SH-SY5Y (cell line): ENCODE measurements around the gene GTF2H4.

ENCODE experiments used
- GATA2 ChIP-seq: IDR thresholded peaks from 2 replicates; pipeline ENCODE4 v1.6.1; 2011; ENCODE audit warnings: mild to moderate bottlenecking, low read depth, low read length
- GATA3 ChIP-seq: IDR thresholded peaks from 2 replicates; pipeline ENCODE4 v1.6.1; 2011; ENCODE audit warnings: low read depth, mild to moderate bottlenecking, low read length, moderate library complexity

GTF2H4 gene

DNA sequence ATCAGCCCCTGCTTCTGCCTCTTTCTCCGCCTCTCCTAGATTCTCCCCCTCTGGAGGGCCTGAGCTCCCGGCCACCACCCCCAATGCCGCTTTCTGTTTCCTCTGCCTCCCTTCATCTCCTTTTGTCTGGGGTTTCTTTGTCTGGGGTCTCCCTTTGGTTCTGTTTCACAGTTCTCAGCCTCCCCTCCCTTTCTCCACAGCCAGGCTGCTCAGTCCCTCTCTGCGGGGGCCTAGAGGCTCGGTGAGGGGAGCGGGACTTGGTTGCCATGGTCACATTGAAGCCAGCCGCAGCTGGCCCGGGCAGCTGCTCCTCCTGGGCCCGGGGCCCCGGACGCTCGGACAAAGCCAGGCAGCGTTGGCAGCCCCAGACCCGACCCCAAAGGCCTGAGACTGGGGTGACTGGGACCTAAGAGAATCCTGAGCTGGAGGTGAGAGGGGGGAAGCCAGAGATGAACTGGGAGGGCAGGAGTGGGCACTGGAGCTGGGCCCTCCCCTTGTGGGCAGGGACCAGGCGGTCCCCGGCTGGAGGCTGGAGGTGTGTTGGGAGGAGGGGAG, 27.2 kb upstream of the GTF2H4 start:
- TF ChIP-seq GATA2 (no peak), GATA3 (no peak)

GRCh38 chr6:30881392-30882203, 26.4 kb upstream of the GTF2H4 start:
- TF ChIP-seq GATA3 = no peak
- no peak for TF ChIP-seq GATA2

DNA sequence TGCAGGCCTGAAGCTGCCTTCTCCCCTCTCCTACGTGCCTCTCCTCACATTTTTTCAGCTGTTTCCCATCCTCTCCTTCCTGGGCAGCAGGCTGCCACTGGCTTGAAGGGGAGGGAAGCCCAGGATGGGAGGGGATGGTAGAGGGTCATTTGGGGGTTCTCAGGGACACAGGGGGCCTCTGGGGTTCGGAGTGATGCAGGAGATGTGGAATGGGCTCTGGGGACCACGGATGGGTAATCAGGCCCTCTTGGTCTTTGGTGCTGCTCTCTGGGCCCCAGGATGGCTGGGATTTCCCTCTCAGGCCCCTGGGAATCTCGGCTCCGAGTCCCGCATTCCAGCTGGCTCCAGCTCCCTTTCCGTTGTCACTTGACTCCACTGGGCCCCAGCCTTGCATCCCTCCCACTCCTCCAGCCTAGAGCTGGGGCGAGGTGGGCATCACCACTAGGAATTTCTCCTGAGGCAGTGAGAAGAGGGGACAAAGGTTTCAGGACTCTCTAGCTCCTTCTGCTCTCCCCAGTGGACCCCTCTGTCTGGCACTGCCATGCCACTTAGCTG, 25.7 kb upstream of the GTF2H4 start:
- TF ChIP-seq GATA3 (no peak), GATA2 (no peak)

DNA sequence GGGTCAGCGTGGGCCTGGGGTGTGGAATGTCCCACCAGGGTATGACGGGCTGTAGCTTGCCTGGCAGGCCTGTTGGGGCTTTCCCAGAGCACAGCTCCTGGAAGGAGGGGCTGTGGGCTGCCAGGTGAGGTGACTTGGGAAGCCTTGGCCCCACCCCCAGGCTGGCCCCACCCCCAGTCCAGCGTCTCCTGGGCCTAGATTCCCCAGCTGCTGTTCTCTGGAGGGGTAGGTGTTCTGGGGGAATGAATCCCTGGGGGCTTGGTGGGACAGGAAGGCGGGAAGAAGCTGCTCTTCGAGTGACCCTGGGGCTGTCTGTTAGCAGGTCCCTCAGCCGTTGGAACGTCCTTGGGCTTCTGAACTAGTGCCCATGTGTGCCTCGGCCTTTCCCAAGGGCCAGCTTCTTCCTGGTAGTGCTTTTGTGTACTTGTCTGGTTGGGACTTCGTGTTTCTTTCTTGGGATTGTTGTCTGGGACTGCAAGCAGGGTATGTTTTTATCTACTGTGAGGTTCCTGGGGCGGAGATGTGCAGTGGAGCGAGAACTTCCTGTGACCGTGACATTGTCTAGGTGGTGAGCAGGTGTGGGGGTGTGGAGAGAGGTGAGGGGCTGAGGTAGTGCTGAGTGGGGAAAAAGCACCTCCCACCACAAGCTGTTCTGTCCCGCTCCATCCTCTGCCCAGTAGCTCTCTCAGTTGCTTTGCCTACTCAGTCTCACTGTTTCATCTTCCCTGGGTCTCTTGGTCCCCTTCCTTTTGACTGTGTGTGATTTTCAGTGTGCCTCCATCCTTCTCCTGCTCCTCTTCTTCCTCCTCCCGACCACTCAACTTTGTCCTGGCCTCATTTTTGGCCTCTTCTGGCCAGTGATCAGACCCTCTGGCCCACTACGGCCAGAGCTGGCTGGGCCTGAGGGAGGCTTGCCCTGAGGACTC, 25.0 kb upstream of the GTF2H4 start:
- TF ChIP-seq GATA2 (no peak), GATA3 (no peak)

DNA sequence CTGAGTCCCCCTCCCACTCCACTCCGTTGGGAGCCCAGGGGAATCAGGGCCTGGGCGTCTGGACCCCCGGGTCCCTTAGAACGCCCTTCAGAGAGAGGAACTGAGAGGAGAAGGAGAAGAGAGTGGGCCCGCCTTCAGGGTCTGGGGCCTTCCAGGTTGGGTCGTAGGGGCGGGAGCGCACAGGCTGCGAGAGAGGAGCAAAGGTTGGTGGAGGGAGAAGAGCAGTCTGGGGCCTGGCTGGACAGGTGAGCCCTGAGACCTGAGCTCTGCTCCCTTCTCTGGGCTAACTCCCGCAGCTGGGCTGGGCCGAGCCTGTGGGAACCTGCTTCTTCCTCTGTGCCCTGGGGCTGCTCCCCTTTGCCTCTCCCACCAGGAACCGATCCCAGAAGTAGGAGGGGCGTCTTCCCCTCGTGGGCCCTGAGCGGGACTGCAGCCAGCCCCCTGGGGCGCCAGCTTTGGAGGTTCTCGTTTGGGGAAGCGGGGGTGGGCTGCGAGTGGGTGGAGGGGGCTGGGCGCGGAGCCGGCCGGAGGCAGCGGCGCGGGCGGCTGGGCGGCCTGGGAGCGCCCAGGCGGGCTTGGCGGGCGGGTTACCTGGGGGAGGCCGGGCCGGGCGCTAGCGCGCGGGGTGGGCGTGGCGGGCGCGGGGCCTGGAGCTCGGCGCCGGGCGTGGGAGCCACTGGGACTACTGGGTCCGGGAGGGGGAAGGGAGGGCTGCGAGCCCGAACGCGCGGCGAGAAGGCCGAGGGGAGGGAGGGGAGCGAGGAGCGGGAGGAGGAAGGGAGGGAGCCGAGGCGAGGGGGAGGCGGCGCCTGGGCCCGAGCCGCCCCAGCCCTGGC, 24.1 kb upstream of the GTF2H4 start, which contains the start of gene DDR1:
DDR1 (plus strand) TSS at position 835 of the 836 bp plus-strand sequence. CDS start 4,211 bp downstream, outside the sequence.
- TF ChIP-seq GATA2 = no peak
- TF ChIP-seq GATA3 = no peak

DNA sequence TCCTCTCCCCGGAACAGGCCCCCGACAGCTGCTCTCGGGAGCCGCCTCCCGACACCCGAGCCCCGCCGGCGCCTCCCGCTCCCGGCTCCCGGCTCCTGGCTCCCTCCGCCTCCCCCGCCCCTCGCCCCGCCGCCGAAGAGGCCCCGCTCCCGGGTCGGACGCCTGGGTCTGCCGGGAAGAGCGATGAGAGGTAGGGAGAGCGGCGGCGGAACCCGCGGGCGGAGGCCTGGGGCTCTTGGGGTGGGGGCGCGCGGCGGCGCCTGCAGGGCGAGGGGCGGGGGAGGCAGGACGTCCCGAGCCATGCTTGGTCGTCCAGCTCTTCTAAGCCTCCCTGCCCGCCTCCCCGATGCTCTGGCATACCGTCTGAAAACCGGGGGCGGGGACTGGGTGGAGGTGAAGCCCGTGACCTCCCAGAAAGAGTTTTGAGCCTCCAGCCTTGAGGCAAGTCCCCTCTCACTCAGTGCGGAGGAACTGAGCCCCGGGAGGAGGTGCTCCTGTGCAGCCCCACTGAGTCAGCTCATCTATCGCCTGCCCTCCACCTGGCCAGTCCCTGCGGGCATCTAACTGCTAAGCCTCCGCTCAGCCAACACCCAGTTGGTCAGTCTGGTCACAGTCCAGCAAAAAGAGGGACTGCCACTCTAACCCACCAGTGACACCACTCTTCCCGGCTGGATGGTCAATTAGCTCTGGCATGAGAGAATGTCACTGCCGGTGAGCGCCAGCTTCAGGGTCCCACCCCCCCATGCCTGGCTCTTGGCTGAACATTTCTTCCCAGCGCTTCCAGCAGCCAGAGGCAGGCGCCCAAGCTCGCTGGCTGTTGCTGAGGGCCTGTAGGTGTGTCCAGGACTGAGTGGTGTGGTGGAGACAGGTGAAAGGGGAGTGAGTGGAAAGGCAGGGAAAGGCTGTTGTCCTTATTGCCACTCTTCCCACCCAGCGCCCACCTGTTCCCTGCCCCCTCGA, 23.2 kb upstream of the GTF2H4 start:
- no peak for TF ChIP-seq GATA2
- no peak for TF ChIP-seq GATA3

DNA sequence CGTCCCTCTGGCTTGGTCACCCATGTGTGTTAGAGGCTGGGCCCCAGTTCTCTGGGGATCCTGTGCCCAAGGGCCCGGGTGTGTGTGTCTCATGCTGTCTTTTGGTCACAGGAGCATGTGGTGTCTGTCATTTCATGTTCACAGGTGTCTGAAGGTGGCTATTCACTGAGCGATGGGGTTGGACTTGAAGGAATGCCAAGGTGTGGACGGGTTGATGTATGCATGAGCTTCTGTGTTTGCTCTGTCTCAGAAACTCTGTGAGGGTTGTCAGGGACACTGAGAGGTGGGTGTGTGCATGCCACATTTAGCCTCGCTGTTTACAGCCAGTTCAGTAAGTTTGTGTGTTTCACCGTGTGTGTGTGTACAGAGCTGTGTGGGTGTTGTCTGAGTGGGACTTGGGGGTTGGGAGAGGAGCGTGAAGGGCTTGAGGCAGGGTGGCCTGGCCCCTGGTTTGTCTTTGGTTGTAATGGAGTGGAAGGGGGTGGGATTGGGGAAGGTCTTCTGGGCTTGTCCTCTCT, 22.5 kb upstream of the GTF2H4 start:
- TF ChIP-seq GATA3 = no peak
- TF ChIP-seq GATA2 = no peak

DNA sequence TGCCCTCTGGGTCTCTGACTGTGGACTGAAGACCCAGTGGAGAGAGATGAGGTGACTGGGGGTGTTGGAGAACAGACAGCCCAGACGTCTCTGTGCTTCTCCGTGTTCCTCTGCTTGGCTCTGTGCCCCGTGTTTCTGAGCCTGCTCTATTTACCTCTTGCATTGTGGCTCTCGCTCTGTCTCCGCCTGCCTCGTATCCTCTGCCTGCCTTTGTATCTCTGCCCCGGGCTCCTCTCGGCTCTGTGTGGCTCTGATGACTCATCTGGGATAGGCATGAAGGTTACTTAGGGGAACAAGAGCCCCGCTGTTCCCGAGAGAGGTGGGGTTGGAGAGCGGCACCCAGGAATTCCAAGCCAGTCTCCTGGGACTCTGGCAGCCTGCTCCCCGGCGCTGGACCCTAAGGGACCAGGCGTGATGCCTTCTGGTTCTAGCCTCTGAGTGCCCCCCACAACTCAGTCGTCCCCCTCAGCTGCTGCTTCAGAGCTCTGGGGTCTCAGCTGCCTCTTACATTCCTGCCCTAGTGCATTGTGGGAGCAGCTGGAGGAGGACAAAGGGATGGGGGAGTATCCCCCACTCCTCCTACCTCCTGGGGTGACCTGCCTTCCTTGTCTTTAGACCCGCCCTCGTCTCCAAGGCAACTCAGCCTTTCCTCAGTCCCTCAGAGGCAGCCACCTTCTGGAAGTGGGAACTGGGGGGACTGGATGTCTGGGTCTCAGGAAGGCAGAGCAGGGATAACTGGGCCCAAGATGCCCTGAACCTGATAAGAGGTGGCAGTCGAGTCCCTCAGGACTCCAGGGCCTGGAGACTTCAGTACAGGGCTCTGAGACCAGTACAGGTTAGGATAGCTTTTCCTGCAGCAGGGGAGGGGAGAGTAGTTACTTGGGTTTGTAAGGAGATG, 21.8 kb upstream of the GTF2H4 start:
- no peak for TF ChIP-seq GATA3
- TF ChIP-seq GATA2 = no peak

- TF ChIP-seq GATA2 = no peak
- TF ChIP-seq GATA3 = no peak
These were observed 21.1 kb upstream of the GTF2H4 start for GRCh38 chr6:30886897-30887255.

DNA sequence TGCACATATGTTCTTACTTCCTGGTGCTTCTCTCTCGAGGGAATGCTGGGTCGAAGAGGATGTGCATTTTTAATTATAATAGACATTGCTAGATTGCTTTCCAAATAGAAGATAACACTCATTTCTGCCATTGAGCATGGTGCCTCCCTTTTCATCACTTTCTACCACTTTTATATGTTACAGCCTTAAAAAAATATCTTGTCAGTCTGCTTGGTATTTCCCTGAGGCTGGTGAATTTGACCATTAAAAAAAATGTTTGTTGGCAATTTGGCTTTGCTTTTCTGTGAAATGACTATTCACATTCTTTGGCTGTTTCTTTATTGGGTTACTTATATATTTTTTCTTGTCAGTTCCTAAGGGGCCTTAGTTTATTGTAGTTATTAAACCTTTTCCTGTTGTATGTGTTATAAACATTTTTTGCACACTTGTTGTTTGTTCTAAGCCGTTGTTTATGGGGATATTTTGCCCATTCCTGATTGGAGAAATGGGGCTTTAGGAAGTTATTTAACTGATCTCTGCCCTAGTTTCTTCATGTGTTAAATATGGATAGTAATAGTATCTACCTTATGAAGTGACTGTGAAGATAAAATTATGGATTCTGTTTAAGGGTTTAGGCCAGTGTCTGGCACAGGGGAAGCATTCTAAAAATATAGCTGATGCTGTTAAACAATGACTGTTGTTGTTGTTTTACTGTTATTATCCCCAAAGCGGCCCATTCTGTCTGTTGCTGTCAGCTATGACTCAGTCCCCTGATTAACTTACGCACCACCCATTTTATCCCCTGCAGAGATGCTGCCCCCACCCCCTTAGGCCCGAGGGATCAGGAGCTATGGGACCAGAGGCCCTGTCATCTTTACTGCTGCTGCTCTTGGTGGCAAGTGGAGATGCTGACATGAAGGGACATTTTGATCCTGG, 19.8 kb upstream of the GTF2H4 start:
- TF ChIP-seq GATA2 = no peak
- no peak for TF ChIP-seq GATA3
